Common myeloid progenitor, CD34-positive (primary cell): ENCODE data around the gene IL1RL1.

Experiments used
- CTCF ChIA-PET: fragments of 350-600 bp; sonication (Branson Sonifier 250); formaldehyde crosslinking; loops from one replicate; lab custom pipeline; 2021; ENCODE audit warnings: antibody characterized with exemption; lab: Charles Lee
- POLR2A ChIA-PET: fragments of 350-600 bp; sonication (Branson Sonifier 250); formaldehyde crosslinking; loops from one replicate; lab custom pipeline; 2021; ENCODE audit warnings: antibody characterized with exemption; lab: Charles Lee
- DNase-seq, 3 donors: peaks; one replicate each; pipeline versions ENCODE4 v3.0.0 to v3.0.0-alpha.2; 2013
- H3K27ac ChIP-seq, 2 experiments: 1 replicate in 1 of 2; 2 replicates in 1 of 2; pipeline ENCODE4 v1.7.0; 2013; ENCODE audit warnings: inconsistent platforms in 2 of 2, low read length in 2 of 2, mild to moderate bottlenecking in 2 of 2, low read depth in 1 of 2, moderate library complexity in 1 of 2; ENCODE audit not compliant: severe bottlenecking in 2 of 2, insufficient read depth in 1 of 2, poor library complexity in 1 of 2
- H3K27me3 ChIP-seq, 5 experiments: replicated peaks in 2 of 5; 1 replicate in 3 of 5; 2 replicates in 2 of 5; pipeline versions ENCODE4 v1.6.1 to v1.7.0; 2013; ENCODE audit warnings: low read length in 4 of 5, mild to moderate bottlenecking in 2 of 5, moderate library complexity in 2 of 5, inconsistent platforms in 1 of 5; ENCODE audit not compliant: insufficient read depth in 5 of 5, control insufficient read depth in 4 of 5
- H3K36me3 ChIP-seq, 4 experiments: 1 replicate in 2 of 4; 2 replicates in 2 of 4; pipeline versions ENCODE4 v1.6.1 to v1.7.0; 2013; ENCODE audit warnings: low read length in 3 of 4, control low read depth in 1 of 4, mild to moderate bottlenecking in 1 of 4; ENCODE audit not compliant: control insufficient read depth in 4 of 4, insufficient read depth in 4 of 4
- H3K4me1 ChIP-seq, 4 experiments: 1 replicate in 3 of 4; 2 replicates in 1 of 4; pipeline versions ENCODE4 v1.6.1 to v1.7.1; 2013; ENCODE audit warnings: low read length in 3 of 4, mild to moderate bottlenecking in 3 of 4, control low read depth in 1 of 4, inconsistent platforms in 1 of 4, moderate library complexity in 1 of 4; ENCODE audit not compliant: control insufficient read depth in 4 of 4, insufficient read depth in 4 of 4; ENCODE audit errors: control extremely low read depth in 1 of 4
- H3K4me3 ChIP-seq, 7 experiments: 1 replicate in 4 of 7; 2 replicates in 3 of 7; pipeline versions ENCODE4 v1.5.1 to v1.7.0; 2013; ENCODE audit warnings: mild to moderate bottlenecking in 7 of 7, low read length in 6 of 7, moderate library complexity in 6 of 7, inconsistent platforms in 2 of 7, low read depth in 2 of 7, control low read depth in 1 of 7; ENCODE audit not compliant: insufficient read depth in 4 of 7, control insufficient read depth in 1 of 7; ENCODE audit errors: extremely low read depth in 1 of 7
- H3K9me3 ChIP-seq, 5 experiments: 1 replicate in 4 of 5; 2 replicates in 1 of 5; pipeline versions ENCODE4 v1.6.1 to v1.7.1; 2013; ENCODE audit warnings: low read length in 4 of 5, mild to moderate bottlenecking in 2 of 5, inconsistent platforms in 1 of 5, low read depth in 1 of 5, moderate library complexity in 1 of 5; ENCODE audit not compliant: control insufficient read depth in 4 of 5, insufficient read depth in 2 of 5; ENCODE audit errors: control extremely low read depth in 1 of 5
- WGBS: methylation state at CpG from one replicate; pipeline ENCODE4 v1.1.5; 2013; ENCODE audit not compliant: insufficient coverage; 5-methylcytosine and 5-hydroxymethylcytosine counted together

Gene IL1RL1

GRCh38 chr2:102350137-102350793, 38.9 kb downstream of the IL1RL1 start:
- ChIA-PET POLR2A (no interaction called here), CTCF (interaction anchor here (1.2 to 3.0 kb wide), 4 partner anchors 14 to 99 kb away, joined by 3 to 11 read pairs (median 6); no protein-coding TSS in a partner anchor)
- 75% methylated on average over 1 of the region's 1 CpG for WGBS

GRCh38 chr2:102355526-102356380, 44.4 kb downstream of the IL1RL1 start, which contains the start of gene IL18R1:
IL18R1 (plus strand) TSS chr2:102355796; CDS start chr2:102362661, 6,865 bp downstream.
- peak; percentile 64 to 76 (median 74) for DNase-seq
- ChIA-PET POLR2A (no interaction called here), CTCF (interaction anchor here (0.8 to 1.6 kb wide), 18 partner anchors 12 to 465 kb away, joined by 3 to 7 read pairs (median 3); no protein-coding TSS in a partner anchor)
- H3K9me3 ChIP-seq: no peaks in the 10 kb centered on the region
- H3K27me3 ChIP-seq: no peaks in the 10 kb centered on the region
- no peak within 1 kb of the TSS for H3K27ac ChIP-seq
- H3K4me3 ChIP-seq: peak within 1 kb of the TSS; percentile 69 to 91 (median 83)
- WGBS: 0% methylated on average over 61 of the region's 69 CpGs
- peaks cover 2 to 27% (median 7%) of the 10 kb centered on the region in 4 experiments for H3K4me1 ChIP-seq
- H3K36me3 ChIP-seq: no peaks in the 10 kb centered on the region

More at GRCh38 chr2:102350137-102350793, 38.9 kb downstream of the IL1RL1 start:
- Histone ChIP-seq H3K27me3 (no peaks in the 10 kb centered on the region), H3K36me3 (no peaks in the 10 kb centered on the region), H3K4me3 (no peak overlapping the region), H3K27ac (no peak overlapping the region), H3K4me1 (peaks cover 0 to 2% (median under 1%) of the 10 kb centered on the region in 4 experiments), H3K9me3 (no peaks in the 10 kb centered on the region)
- peak in 1 of 3 donors; percentile 55 for DNase-seq

- DNase-seq: no peak
- ChIA-PET CTCF (interaction anchor here (0.8 to 1.7 kb wide), 18 partner anchors 12 to 336 kb away, joined by 3 to 7 read pairs (median 3); no protein-coding TSS in a partner anchor), POLR2A (no interaction called here)
- Histone ChIP-seq H3K36me3 (peaks cover 0 to 2% (median 0%) of the 10 kb centered on the region in 4 experiments), H3K27ac (no peak overlapping the region), H3K27me3 (no peaks in the 10 kb centered on the region), H3K4me3 (peak overlapping the region; percentile 69 to 91 (median 83)), H3K4me1 (peaks cover 2 to 27% (median 7%) of the 10 kb centered on the region in 4 experiments), H3K9me3 (no peaks in the 10 kb centered on the region)
- 17% methylated on average over 1 of the region's 7 CpGs for WGBS
These were observed 45.0 kb downstream of the IL1RL1 start for GRCh38 chr2:102356381-102356712.

GRCh38 chr2:102356741-102357140, 45.4 kb downstream of the IL1RL1 start:
- H3K4me1 ChIP-seq: peaks cover 2 to 27% (median 7%) of the 10 kb centered on the region in 4 experiments
- H3K36me3 ChIP-seq: peaks cover 0 to 6% (median 0%) of the 10 kb centered on the region in 4 experiments
- no peak overlapping the region for H3K27ac ChIP-seq
- no peaks in the 10 kb centered on the region for H3K27me3 ChIP-seq
- 100% methylated on average over 1 of the region's 2 CpGs for WGBS
- peak overlapping the region in 2 of 7 experiments; percentile 86 to 91 for H3K4me3 ChIP-seq
- H3K9me3 ChIP-seq: no peaks in the 10 kb centered on the region
- CTCF ChIA-PET: interaction anchor here (0.8 to 1.7 kb wide), 14 partner anchors 20 to 336 kb away, joined by 3 to 7 read pairs (median 3); no protein-coding TSS in a partner anchor
- POLR2A ChIA-PET: no interaction called here
- no peak for DNase-seq

GRCh38 chr2:102357937-102358336, 46.6 kb downstream of the IL1RL1 start:
- Histone ChIP-seq H3K4me3 (no peak overlapping the region), H3K36me3 (peaks cover 0 to 6% (median 0%) of the 10 kb centered on the region in 4 experiments), H3K27ac (no peak overlapping the region), H3K9me3 (no peaks in the 10 kb centered on the region), H3K4me1 (peaks cover 2 to 27% (median 7%) of the 10 kb centered on the region in 4 experiments), H3K27me3 (no peaks in the 10 kb centered on the region)
- peak in 2 of 3 donors; percentile 68 to 75 for DNase-seq
- 0% methylated on average over 1 of the region's 2 CpGs for WGBS
- ChIA-PET POLR2A (interaction anchor here (0.6 kb wide), 1 partner anchor 26 kb away, joined by 3 read pairs; no protein-coding TSS in a partner anchor), CTCF (interaction anchor here (0.9 to 2.3 kb wide), 8 partner anchors 27 to 332 kb away, joined by 3 to 8 read pairs (median 4); no protein-coding TSS in a partner anchor)

- peaks cover 0 to 8% (median 2%) of the 10 kb centered on the region in 4 experiments for H3K36me3 ChIP-seq
- peaks cover 2 to 27% (median 7%) of the 10 kb centered on the region in 4 experiments for H3K4me1 ChIP-seq
- no peak for DNase-seq
- no peaks in the 10 kb centered on the region for H3K27me3 ChIP-seq
- H3K9me3 ChIP-seq: peaks cover 0 to under 1% (median 0%) of the 10 kb centered on the region in 5 experiments
- POLR2A ChIA-PET: no interaction called here
- no peak overlapping the region for H3K4me3 ChIP-seq
- H3K27ac ChIP-seq: no peak overlapping the region
- no CpG with 5 or more reads among the region's 8 CpGs for WGBS
- CTCF ChIA-PET: interaction anchor here (0.9 to 2.3 kb wide), 7 partner anchors 27 to 333 kb away, joined by 3 to 8 read pairs (median 3); no protein-coding TSS in a partner anchor
These were observed 47.1 kb downstream of the IL1RL1 start for GRCh38 chr2:102358496-102358895.
